GM10266 (cell line): Measurements from ENCODE around the gene SPAG9.
"Not testable (repeated sequence)": the region's sequence is repeated elsewhere in the genome, so short reads cannot be mapped to it uniquely, and the experiment has no call there.

Source experiments
- DNase-seq: peaks from one replicate; pipeline ENCODE4 v3.0.0; 2012; ENCODE audit errors: extremely low spot score
- TF ChIP-seq, protein P1 (sequence below): IDR thresholded peaks from 2 replicates; pipeline ENCODE4 v1.5.1; 2012; ENCODE audit warnings: mild to moderate bottlenecking, low read depth; ENCODE audit not compliant: control insufficient read depth, insufficient read depth; ENCODE audit errors: missing control alignments

Gene SPAG9

DNA sequence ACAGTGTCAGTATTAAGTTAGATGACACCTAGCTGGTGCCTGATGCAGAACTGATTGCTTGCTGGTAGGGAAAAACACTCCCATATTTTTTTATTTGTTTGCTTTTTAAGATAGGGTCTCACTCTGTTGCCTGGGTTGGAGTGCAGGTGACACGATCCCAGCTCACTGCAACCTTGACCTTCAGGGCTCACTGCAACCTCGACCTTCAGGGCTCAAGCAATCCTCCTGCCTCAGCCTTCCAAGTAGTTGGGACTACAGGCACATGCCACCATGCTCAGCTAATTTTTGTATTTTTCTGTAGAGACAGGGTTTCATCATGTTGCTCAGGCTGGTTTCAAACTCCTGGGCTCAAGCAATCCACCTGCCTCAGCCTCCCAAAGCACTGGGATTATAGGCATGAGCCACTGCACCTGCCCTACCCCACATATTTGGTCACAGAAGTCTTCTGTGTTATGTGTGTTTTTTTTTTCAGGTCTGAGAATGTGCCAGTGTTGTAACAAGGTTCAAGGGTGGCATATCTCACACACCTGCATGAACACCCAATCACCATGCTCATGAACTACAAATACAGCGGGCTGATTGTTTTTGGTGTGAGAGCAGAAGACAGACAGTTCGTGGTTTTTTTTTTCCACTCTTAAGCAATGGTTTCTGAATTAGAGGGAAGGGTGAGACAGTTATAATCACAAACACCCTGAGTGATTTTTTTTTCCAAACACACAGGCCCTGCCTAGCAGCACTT, 22.8 kb downstream of the SPAG9 start:
- DNase-seq: no peak

DNA sequence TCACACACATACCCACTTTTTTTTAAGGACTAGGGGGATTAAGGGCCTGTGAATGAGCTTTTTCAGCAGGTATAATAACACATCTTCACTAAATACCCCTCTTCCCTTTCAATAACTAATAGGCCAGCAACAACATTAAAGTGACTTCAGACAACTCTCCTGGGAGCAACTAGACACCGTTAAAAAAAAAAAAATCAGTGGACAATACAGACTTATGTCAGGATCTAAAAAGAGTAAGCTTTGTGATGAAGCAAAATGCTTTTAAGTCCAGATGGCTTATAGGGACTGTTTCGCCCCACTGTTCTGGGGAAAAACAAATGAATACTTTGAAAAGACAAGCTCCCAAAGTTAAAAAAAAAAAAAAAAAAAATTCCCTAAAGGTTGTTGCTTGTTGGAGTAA, 29.0 kb downstream of the SPAG9 start:
- TF ChIP-seq, protein P1, sequence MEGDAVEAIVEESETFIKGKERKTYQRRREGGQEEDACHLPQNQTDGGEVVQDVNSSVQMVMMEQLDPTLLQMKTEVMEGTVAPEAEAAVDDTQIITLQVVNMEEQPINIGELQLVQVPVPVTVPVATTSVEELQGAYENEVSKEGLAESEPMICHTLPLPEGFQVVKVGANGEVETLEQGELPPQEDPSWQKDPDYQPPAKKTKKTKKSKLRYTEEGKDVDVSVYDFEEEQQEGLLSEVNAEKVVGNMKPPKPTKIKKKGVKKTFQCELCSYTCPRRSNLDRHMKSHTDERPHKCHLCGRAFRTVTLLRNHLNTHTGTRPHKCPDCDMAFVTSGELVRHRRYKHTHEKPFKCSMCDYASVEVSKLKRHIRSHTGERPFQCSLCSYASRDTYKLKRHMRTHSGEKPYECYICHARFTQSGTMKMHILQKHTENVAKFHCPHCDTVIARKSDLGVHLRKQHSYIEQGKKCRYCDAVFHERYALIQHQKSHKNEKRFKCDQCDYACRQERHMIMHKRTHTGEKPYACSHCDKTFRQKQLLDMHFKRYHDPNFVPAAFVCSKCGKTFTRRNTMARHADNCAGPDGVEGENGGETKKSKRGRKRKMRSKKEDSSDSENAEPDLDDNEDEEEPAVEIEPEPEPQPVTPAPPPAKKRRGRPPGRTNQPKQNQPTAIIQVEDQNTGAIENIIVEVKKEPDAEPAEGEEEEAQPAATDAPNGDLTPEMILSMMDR: no peak
- no peak for DNase-seq

More for the DNA sequence above, 22.8 kb downstream of the SPAG9 start:
- TF ChIP-seq, protein P1: no peak

DNA sequence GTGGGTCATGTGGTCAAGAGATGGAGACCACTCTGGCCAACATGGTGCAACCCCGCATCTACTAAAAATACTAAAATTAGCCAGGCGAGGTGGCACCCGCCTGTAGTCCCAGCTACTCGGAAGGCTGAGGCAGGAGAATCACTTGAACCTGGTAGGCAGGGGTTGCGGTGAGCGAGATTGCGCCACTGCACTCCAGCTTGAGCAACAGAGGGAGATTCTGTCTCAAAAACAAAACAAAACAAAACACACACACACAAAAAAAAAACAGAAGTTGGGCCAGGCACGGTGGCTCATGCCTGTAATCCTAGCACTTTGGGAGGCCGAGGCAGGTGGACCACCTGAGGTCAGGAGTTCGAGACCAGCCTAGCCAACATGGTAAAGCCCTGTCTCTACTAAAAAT, 31.8 kb downstream of the SPAG9 start:
- DNase-seq: not testable (repeated sequence)

DNA sequence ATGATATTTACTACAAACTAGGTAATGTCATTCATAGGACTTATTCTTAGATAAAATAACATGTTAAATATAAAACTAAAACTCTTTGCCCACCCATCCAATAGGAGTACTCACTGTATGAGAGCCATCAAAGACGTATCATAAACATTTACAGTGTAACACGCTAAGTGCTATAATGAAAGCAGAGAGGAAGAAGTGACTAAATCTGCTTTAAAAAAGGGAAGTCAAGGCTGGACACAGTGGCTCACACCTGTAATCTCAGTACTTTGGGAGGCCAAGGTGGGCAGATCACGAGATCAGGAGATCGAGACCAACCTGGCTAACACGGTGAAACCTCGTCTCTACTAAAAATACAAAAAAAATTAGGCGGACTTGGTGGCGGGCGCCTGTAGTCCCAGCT, 32.4 kb downstream of the SPAG9 start:
- TF ChIP-seq, protein P1: no peak
- DNase-seq: no peak

DNA sequence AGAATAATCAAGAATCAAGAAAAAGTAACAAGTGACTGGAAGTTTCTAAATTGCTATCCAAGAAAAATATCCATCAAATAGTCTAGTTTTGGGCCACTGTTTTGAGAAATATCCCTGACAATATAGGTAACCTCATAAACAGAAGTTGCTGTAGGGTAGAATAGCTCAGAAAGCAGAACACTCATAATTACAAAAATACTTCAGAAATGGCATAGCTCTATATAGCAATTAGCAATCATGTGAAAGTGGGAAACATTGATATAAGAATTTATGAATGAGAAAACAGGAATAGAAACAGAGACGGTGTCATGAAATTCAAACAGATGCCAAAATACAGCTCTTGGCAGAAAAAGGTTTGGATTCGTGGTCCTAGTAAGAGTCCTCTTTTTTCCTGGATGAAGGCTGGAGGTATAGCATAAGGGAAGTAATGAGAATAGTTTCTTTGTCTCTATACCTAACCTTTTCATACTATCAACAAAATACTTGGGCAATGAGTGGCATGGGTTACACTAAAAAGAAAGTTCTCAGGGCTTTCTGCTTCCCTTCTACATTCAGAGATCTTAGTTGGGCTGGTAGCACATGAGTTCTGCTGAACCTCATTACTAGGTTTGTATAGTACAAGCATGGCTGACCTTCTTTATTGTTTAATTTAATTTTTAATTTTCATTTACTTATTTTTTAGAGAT, 33.5 kb downstream of the SPAG9 start:
- TF ChIP-seq, protein P1: no peak
- DNase-seq: no peak

- no peak for DNase-seq
These were observed 35.4 kb downstream of the SPAG9 start for GRCh38 chr17:51085150-51085805.

DNA sequence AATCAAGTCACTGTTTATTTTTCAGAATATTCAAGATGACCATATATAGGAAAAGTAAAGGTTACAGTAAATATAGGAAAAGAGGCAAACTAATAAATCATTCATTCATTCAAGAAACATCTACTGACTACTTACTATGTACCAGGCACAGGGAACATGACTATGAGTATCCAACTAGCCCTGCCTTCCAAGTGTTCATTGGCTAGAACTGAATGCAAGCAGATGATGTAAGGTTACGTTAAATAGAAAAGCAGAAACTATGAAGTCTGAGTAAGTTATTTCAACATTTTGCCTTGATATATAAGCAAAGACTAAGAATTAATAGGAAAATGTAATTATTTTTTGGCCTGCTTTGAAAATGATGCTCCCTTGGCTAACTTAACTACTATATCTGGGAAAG, 36.7 kb downstream of the SPAG9 start:
- TF ChIP-seq, protein P1: no peak
- DNase-seq: no peak

More at GRCh38 chr17:51085150-51085805, 35.4 kb downstream of the SPAG9 start:
- TF ChIP-seq, protein P1: no peak

DNA sequence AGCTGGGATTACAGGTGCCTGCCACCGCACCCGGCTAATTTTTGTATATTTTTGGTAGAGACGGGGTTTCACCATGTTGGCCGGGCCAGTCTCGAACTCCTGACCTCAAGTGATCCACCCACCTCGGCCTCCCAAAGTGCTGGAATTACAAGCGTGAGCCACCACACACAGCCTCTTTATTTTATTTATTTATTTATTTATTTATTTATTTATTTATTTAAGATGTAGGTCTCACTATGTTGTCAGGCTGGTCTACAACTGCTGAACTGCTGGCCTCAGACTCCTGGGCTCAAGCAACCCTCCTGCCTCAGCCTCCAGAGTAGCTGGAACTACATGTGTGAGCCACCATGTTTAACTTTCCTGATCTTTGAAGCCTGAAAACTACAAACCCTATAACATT, 37.3 kb downstream of the SPAG9 start:
- not testable (repeated sequence) for DNase-seq
